ENCODE measurements around the gene CDA.

CDA gene

GRCh38 chr1:20636785-20637347, 48.0 kb downstream of the CDA start:
- Histone ChIP-seq H3K9me2 (replicated peaks; ENCODE audit: insufficient read depth, low read length) (no peaks in the 10 kb centered on the region), H3K36me3 (ENCODE audit: low read length) (no peaks in the 10 kb centered on the region), H3K27me3 (ENCODE audit: low read length) (no peaks in the 10 kb centered on the region), H3K79me2 (ENCODE audit: insufficient read depth, low read length) (no peaks in the 10 kb centered on the region), H3K9me3 (ENCODE audit: insufficient read depth, low read length) (no peaks in the 10 kb centered on the region), H3K9ac (ENCODE audit: low read length) (no peak overlapping the region), H3K27ac (ENCODE audit: low read depth, low read length) (no peak overlapping the region), H3F3A (ENCODE audit: insufficient read depth) (no peaks in the 10 kb centered on the region), H3K4me3 (ENCODE audit: insufficient read depth, low read length, poor library complexity, severe bottlenecking) (no peak overlapping the region), H3K4me2 (ENCODE audit: low read depth, low read length, poor library complexity, severe bottlenecking) (no peak overlapping the region), H4K20me1 (ENCODE audit: low read depth, low read length) (no peaks in the 10 kb centered on the region), H2AFZ (ENCODE audit: low read depth, low read length, severe bottlenecking) (no peak overlapping the region)
- TF ChIP-seq, protein P1, sequence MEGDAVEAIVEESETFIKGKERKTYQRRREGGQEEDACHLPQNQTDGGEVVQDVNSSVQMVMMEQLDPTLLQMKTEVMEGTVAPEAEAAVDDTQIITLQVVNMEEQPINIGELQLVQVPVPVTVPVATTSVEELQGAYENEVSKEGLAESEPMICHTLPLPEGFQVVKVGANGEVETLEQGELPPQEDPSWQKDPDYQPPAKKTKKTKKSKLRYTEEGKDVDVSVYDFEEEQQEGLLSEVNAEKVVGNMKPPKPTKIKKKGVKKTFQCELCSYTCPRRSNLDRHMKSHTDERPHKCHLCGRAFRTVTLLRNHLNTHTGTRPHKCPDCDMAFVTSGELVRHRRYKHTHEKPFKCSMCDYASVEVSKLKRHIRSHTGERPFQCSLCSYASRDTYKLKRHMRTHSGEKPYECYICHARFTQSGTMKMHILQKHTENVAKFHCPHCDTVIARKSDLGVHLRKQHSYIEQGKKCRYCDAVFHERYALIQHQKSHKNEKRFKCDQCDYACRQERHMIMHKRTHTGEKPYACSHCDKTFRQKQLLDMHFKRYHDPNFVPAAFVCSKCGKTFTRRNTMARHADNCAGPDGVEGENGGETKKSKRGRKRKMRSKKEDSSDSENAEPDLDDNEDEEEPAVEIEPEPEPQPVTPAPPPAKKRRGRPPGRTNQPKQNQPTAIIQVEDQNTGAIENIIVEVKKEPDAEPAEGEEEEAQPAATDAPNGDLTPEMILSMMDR (IDR thresholded peaks at IDR 0.05; ENCODE audit: insufficient read depth, low read length, poor library complexity, severe bottlenecking): no peak
- no peak for TF ChIP-seq EZH2phosphoT487 (conservative IDR thresholded peaks at IDR 0.05; ENCODE audit: low read length)

GRCh38 chr1:20640183-20640597, 51.3 kb downstream of the CDA start:
- H3K36me3 ChIP-seq (ENCODE audit: low read length): no peaks in the 10 kb centered on the region
- no peaks in the 10 kb centered on the region for H4K20me1 ChIP-seq (ENCODE audit: low read depth, low read length)
- H3K9me3 ChIP-seq (ENCODE audit: insufficient read depth, low read length): no peaks in the 10 kb centered on the region
- H3K4me2 ChIP-seq (ENCODE audit: low read depth, low read length, poor library complexity, severe bottlenecking): no peak overlapping the region
- no peaks in the 10 kb centered on the region for H3F3A ChIP-seq (ENCODE audit: insufficient read depth)
- H3K27ac ChIP-seq (ENCODE audit: low read depth, low read length): no peak overlapping the region
- H3K9ac ChIP-seq (ENCODE audit: low read length): no peak overlapping the region
- no peak overlapping the region for H2AFZ ChIP-seq (ENCODE audit: low read depth, low read length, severe bottlenecking)
- H3K4me3 ChIP-seq (ENCODE audit: insufficient read depth, low read length, poor library complexity, severe bottlenecking): no peak overlapping the region
- no peaks in the 10 kb centered on the region for H3K9me2 ChIP-seq (replicated peaks; ENCODE audit: insufficient read depth, low read length)
- no peaks in the 10 kb centered on the region for H3K27me3 ChIP-seq (ENCODE audit: low read length)
- H3K79me2 ChIP-seq (ENCODE audit: insufficient read depth, low read length): no peaks in the 10 kb centered on the region
- TF ChIP-seq EZH2phosphoT487 (conservative IDR thresholded peaks at IDR 0.05; ENCODE audit: low read length): no peak
- TF ChIP-seq, protein P1 (IDR thresholded peaks at IDR 0.05; ENCODE audit: insufficient read depth, low read length, poor library complexity, severe bottlenecking): peak; percentile 83

DNA sequence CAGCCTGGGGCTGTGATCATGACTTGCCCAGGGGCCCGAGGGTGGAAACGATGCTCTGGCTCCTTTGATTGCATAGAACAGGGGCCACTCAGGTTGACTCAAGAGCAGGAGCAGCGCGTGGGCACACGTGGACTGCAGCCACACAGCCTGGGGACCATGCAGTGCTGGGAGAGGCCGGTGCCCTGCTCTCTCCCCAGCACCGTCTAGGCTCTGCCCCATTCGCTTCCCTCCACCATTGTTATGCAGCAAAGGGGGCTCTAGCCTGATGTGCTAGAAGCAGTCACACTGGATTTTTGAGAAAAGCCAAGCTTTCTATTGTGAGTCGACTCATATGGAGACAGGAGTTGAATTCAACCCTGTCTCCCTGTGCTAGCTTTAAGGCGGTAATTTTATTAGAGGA, 53.1 kb downstream of the CDA start:
- H3K9me3 ChIP-seq (ENCODE audit: insufficient read depth, low read length): no peaks in the 10 kb centered on the region
- H3K27ac ChIP-seq (ENCODE audit: low read depth, low read length): no peak overlapping the region
- H3F3A ChIP-seq (ENCODE audit: insufficient read depth): no peaks in the 10 kb centered on the region
- H2AFZ ChIP-seq (ENCODE audit: low read depth, low read length, severe bottlenecking): no peak overlapping the region
- no peaks in the 10 kb centered on the region for H3K79me2 ChIP-seq (ENCODE audit: insufficient read depth, low read length)
- H3K9ac ChIP-seq (ENCODE audit: low read length): no peak overlapping the region
- H3K4me2 ChIP-seq (ENCODE audit: low read depth, low read length, poor library complexity, severe bottlenecking): no peak overlapping the region
- H3K27me3 ChIP-seq (ENCODE audit: low read length): no peaks in the 10 kb centered on the region
- H3K9me2 ChIP-seq (replicated peaks; ENCODE audit: insufficient read depth, low read length): no peaks in the 10 kb centered on the region
- no peaks in the 10 kb centered on the region for H4K20me1 ChIP-seq (ENCODE audit: low read depth, low read length)
- TF ChIP-seq EZH2phosphoT487 (conservative IDR thresholded peaks at IDR 0.05; ENCODE audit: low read length): no peak
- TF ChIP-seq, protein P1 (IDR thresholded peaks at IDR 0.05; ENCODE audit: insufficient read depth, low read length, poor library complexity, severe bottlenecking): no peak
- H3K36me3 ChIP-seq (ENCODE audit: low read length): no peaks in the 10 kb centered on the region
- no peak overlapping the region for H3K4me3 ChIP-seq (ENCODE audit: insufficient read depth, low read length, poor library complexity, severe bottlenecking)

Measured in SU-DHL-6 (cell line).